ENCODE measurements around the gene LDLRAD4.

GRCh38 chr18:13374468-13375301 is 156.1 kb downstream of the LDLRAD4 start:
- no peak for TF ChIP-seq EZH2 (IDR thresholded peaks at IDR 0.05; ENCODE audit: borderline replicate concordance, low read depth, low read length, poor library complexity, severe bottlenecking)
- TF ChIP-seq CTCF (conservative IDR thresholded peaks at IDR 0.05; ENCODE audit: low read depth, low read length), result no peak

Measured in A673 (cell line).